HG03025 (cell line): ENCODE data around the gene ZC3H13.

Experiments
- ATAC-seq: cut with Tn5 transposase; IDR thresholded peaks from one replicate; pipeline ENCODE4 v1.9.1; 2021; ENCODE audit warnings: mild to moderate bottlenecking, moderate library complexity; ENCODE audit not compliant: unreplicated experiment, low FRiP score

ZC3H13 gene

DNA sequence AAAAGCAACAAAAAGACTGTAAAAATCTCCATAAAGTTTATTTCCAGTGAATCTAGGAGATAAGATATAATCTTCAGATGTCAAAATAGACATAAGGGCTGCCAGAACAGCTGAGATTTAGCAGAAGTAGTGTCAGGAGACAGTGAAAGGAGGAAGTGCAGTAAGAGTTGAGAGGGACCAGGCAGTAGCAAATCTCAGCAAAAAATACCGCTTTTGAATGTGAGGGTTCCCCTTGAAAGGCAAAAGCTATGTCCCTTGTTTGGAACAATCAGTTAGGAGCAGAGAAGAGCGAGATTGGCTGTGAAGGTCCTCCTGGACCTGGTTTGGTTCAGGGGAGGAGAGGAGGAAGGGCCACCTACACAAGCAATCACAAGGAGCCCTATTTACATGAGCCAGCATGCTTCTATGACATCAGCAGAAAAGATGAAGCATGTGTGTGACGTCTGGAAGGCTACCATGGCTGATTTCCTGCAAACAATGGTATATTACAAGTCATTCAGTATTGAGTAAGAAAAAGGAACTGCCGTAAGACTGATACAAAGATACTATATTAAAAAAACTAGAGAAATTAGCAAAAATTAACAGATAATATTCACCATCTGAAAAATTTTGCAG, 102.1 kb downstream of the ZC3H13 start:
- ATAC-seq, result no peak

DNA sequence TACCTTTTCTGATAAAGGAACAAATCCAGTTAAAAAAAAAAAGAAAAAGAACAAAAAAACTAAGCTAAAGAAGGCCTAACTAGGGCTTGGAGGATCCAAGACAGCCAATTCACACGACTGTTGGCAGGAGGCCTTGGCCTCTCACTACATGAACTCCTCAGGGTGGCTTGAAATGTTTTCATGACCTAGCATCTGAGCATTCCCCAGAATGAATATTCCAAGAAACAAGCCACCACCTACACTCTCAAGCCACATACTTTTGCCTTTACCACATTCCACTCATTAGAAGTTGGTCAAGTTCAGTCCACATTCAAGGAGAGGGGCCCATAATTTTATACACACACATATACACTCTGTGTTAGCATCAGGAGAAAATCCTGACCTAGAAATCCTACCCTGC, 103.4 kb downstream of the ZC3H13 start:
- no peak for ATAC-seq

DNA sequence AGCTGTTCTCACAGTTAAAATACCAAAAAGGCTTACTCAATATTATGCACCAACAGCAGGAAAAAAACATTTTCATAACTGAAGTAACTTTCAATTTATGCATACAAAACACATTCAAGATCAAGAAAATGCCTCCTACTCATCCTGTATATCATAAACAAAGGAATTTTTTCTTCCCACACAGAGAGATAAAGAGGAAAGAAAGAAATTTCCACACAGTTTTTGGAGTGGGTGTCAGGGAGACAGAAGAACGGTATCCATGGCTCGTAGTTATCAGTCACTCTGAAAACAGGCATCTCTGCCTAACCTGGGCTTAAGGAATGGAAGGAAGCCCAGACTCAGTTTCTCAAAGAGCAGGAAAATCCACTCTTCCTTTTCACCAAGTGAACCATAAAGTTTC, 108.6 kb downstream of the ZC3H13 start:
- ATAC-seq, result no peak

DNA sequence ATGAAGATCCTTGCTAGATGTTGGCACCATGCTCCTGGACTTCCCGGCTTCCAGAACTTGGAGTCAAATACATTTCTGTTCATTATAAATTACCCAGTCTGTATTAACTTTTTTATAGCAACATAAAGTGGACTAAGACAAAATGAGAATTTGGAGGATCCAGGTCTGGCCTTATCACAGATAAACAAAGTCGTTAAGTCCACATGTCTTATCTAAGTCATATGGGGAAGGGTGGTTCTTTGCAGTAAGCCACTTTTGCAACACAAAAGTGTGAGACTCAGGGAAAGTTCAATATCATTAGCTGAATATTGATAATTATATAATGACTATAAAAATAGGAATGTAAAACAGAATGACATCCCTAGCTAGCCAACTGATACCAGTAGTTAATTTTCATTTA, 109.4 kb downstream of the ZC3H13 start:
- ATAC-seq, result no peak

DNA sequence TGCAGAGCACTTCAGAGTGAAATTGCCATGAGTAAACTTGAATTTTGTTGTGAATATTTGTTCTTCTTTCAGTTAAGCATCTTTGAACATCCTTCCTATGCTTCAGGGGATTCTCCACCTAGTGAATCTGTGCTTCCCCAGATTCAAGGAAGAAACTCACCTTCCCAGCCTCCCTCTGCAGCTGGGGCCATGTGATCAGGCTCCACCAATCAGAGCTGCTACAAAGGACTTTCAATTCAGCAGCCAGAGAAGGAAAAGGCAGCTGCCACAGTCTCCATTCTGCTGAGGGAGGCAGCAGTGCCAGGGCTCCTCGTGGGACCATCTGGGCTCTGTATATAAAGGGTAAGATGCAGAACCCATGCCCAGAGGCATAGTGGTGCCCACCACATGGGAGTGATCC, 111.3 kb downstream of the ZC3H13 start:
- ATAC-seq, result no peak

DNA sequence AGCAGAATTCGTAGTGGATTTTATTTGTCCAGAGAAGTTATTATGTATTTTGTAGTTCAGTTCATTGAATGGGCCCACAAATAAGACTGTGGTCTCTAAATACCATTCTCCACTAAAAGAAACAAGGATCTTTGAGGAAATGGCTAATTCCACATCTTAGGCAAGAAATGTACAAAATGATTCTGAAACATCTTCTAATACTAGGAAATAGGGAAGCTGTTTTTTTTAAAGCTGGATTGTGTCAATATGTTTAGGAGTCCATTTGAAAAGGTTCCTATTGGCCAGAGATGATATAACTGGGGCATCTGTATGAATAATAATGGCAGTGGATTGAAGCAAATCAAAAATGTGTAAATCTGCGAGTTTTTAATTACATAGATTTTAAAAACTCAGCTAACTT, 112.5 kb downstream of the ZC3H13 start:
- no peak for ATAC-seq

DNA sequence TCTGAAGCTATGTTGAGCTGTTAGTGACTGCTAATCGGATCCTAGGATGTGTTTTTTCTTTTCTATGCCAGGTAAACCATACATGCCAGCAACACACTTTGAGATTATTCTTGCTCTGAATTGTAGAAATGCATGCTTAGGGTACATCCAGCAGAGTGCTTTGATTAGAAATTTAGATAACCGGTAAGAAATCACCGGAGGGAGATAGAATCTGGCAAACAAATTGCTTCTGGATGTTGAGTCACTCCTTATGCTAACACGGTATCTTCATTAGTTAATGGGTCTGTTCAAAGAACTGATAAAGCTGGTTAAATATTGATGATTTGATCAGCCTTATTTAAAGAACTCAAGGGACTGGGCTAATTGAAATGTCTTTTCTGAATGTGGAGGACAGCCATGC, 115.9 kb downstream of the ZC3H13 start:
- no peak for ATAC-seq

DNA sequence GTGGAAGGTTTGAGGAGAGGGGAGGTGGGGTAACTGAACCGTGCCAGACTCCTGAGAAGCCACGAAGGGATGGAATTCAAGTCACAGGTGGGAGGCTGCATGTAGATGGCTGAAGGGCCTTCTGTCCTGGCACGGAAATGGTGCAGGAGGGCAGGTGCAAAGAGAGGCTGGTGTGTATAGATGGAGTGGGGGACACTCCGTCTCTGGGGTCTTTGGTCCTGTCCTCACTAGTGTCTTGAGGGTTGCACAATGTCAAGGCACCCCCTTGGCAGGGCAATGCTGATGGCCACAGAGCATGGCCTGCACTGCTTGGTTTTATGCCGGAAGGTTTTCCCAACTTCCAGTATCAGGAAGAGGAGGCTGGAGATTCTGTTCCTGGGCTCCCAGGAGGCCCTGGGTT, 118.3 kb downstream of the ZC3H13 start:
- ATAC-seq, result no peak

DNA sequence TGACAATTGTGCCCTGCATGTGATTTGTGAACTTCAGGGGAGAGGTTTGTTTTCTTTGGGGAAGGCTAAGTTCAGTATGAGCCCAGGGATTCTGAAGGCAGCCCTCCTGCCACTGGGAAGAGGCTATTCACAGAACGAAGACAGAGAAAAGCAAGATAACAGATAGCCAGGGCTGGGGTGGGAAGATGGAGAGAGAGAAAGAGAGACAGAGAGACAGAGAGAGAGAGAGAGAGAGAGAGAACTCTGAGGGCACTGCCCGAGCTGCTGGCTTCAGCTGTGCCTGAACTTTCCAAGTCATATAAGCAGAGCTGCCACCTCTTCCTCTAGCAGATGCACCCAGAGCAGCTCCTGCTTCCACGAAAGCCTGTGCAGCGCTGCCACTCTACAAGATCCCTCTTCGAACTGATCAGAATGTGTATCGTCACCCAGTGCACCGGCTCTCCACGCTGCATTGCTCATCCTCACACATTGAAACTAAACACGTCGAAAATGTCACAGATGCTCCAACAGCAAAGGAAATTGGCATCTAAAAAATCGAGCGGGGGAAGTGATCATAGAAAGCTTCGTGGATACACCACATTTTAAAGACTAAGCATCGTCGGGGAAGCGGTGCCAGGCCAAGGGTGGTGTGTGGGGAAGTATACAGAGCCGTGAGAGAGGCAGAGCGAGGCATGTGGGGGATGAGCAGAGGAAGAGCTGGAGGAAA, 119.2 kb downstream of the ZC3H13 start:
- no peak for ATAC-seq

DNA sequence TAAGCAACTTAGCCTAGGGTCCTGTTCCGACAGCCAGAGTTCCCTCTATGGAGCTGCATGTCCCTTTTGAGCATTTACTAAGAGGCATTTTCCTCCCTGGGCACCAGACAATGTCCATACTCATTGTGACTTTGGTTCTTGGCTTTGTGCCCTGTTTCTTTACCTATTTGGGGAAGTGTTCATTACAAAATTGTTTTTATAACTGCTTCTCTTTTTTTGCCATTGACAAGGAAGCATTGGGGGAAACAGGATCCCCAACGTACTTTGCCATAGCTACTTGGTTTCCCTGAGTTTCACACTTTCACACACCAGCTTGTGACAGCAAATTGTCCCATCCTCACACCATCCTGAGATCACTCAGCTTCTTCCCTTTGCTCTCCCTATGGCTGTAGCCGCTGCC, 119.9 kb downstream of the ZC3H13 start:
- ATAC-seq, result no peak

DNA sequence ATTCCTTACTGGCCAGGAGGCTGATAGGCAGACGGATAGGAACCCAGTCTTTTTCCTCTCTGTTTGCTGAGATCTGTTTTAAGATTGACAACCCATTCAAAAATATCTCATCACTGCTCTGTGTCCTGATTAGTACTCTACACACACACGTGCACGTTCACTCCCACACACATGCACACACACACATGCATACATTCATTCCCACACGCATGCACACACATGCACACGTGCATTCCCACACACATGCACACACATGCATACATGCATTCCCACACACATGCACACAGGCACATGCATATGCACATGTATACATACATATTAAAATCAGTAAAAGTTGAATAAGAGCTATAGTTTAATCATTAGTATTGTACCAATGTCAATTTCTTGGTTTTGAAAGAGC, 120.4 kb downstream of the ZC3H13 start:
- no peak for ATAC-seq

DNA sequence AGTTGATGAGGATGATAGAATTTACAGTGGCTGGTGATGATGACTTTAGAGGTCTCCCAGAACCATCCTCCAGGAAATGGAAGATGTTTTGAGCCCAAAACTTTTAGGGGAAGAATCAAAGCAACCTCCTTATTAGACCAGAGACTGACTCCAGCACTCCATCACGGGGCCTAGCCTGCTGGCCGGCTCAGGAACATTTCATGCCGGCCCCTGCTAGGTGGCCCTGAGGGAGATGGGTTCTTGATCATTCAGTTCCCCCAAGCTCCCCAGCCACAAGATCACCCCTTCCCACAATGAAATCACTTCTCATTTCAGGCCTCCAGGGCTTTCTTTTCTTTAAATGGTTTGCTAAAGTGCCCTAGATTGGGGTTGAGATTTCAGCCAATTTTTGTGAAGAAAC, 121.3 kb downstream of the ZC3H13 start:
- no peak for ATAC-seq

DNA sequence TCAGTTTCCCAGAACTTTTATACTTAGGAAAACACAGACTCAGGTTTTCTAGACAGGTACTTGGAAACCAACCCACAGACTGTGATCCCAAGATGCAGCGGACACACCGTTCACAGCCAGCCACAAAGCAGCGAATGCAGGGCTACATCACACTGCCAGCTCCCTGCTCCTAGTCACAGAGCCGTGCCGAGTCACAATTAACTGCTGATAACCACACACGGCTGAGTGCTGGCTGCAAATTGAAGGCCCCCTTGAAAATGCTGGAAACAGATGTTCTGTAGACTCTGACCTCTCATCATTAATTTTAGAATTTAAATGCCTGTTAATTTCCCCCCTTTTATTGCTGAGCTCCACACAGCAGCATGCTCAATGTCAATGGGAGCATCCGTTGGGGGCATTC, 122.4 kb downstream of the ZC3H13 start:
- no peak for ATAC-seq

DNA sequence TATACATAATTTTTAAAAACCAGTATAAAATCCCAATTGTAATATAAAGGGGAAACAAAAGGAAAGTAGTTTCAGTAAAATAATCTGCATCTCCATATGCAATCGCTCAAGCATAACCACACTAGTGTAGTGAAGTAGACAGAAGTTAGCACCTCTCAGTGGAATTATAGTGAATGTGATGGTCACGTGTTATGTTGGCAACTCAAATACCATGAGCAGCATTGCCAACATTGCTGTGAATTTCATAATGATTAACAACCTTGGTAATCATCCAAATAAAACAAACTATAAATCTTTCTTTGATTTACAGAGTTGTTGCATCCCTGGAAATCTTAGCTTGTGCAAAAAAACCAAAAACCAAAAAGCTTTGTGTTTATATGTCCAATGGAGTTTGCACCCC, 123.7 kb downstream of the ZC3H13 start:
- no peak for ATAC-seq

DNA sequence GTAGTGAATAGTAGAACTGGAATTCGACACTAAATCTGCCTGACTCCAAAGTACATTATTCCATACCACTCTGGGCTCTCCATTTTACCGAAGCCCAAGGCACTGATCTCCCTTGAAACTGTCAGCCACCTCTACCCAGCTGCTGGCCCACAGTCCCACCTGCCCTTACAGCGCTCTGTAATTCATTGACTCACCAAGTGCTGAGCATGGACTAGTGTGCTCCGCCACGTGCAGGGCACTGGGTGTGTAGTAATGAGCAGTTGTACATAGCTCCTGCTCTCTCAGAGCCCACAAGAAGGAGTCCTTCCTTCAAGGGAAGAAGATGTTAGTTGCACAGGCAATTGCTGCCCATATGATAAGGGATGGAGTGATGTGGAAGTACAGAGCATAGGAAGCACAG, 124.4 kb downstream of the ZC3H13 start:
- ATAC-seq, result no peak

DNA sequence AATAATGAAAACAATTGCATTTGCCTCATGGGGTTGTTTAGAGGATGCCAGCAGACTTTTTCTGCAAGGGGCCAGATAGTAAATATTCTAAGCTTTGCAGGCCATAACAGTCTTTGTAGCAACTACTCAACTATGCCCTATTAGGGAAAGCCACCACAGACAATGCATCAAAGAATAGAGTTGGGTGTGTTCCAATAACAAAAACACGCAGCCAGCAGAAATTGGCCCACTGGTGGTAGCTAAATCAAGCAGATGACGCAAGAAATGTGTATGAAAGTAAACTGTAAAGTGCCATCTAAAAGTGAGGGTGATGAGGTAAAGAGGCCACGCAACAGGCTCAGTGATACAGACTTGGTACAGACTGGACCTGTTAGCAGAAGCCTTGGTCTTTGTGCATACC, 125.8 kb downstream of the ZC3H13 start:
- no peak for ATAC-seq

DNA sequence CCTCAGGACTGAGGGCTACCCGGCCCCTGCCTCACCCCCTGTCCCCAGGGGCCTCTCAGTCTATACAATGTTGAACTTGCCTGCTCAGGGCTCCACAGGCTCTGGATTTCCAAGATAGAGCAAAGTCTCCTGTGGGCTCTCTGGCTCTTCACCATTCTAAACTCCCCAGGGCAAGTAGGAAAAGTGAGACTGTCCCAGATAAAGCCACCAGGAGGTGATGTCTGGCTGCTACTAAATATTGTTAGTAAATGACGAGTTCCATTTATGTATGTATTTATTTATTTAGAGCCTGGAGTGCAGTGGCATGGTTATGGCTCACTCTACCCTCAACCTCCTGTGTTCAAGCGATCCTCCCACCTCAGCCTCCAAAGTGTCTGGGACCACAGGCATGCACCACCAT, 127.4 kb downstream of the ZC3H13 start:
- no peak for ATAC-seq

DNA sequence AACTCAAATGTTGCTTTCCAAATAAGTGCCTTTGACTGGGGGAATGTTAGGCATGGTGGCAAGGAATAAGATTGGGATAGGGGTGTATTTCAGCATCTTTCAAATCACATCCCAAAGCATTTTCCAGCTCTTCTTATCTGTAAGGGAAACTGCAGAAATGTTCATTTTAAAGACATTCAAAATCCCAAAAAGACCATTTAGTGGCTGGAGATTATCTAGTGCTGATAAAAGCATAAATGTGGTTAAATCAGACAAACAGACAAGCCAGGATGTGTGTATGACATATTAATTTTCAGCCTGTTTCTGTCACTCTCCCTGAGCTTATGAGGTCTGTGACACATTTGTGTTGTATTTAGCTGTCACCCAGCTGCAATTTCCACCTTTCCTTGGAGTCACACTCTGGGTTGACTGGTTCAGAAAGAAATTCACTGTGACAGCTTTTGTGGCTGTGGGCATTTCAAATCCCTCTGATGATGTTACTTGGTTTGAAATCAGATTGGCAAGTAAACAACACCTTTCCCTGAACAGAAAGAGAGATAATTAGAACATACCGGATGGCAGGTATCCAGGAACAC, 131.3 kb downstream of the ZC3H13 start:
- ATAC-seq, result no peak

DNA sequence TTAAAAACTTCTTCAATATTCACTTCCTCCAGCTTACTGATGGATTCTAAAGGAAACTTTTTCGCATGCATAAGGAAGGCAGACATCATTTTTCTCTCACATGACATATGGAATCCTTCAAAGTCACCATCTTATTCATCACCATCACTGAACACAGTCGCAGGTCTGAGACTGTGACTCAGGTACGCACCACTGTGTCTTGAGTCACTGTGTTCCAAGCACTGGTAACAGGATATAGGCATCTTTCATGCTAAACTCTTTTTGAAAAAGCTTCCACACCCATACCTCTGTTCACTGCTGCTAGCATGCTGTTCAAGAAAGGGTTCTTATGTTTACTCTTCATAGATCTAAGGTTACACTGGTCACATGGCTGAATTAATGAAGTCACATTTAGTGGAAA, 133.9 kb downstream of the ZC3H13 start:
- ATAC-seq, result no peak

DNA sequence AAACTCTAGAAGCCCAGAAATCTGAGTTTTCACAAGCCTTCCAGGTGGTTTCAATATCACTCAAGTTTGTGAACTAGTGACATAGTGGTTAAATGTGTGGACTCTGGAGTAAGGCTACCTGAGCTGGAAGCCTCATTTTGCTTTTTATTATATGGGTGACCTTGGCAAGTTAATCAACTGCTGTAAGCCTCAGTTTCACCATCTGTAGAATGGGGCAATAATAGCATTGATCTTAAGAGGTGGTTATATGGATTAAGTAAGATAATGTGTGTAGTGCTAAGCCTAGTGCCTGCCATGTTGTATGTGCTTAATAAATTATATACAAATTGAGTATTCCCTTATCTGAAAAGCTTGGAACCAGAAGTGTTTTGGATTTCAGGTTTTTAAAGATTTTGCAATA, 135.5 kb downstream of the ZC3H13 start:
- no peak for ATAC-seq

DNA sequence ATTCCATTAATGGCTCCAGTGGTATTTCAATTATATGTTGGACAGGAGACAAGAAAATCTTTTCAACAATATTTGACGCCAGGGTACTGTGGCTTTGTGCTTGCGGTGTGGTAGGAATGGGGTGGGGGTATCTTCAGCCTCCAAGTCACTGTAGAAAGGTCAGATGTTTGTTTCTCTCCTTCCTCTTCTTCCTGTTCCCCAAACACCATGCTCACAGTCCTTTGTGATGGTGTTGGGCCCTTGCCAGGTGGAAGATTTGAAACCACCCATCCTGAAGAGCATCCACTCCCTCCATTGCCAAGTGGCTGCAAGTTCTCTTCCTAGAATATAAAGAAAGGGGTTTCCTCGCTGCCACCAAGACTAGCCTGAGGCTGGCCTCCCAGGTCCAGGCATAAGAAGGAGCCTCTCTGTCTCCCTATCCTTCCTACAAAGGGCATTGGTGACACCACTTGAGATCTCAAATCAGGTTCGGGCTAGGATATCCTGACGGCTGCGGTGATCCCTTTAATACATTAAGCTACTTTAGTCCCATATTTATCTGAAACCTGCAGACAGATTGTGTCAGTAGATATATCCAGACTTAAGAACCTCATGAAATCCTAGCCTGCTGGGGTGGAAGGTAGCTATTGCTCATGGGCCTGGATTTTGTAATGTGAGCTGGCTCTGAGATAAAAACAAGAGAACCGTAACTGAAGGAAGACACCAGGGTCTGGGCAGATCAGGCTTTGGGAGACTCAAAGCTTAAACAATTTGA, 136.7 kb downstream of the ZC3H13 start:
- no peak for ATAC-seq

DNA sequence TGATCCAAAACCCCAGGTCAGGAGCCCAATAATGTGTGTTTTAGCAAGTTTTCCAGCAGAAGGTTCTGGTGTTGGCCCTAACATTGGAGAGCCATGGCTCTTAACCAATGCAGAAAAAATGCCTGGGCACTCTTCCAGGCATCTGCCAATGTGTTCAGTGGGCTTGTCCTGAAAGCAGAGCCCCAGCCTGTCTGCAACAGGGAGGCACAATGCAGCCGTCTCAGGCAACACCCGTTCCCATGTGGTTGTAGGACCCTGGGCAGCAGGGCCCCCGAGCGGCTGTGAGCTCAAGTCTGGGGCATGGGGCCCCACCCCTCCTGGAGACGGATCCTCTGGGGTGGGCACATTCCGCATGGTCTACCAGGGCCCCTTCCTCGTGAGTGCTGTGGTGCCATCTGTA, 142.9 kb downstream of the ZC3H13 start:
- ATAC-seq, result no peak
